HAP-1 (cell line): ENCODE measurements around the gene ARFGEF2.
"Not testable (repeated sequence)": the region's sequence is repeated elsewhere in the genome, so short reads cannot be mapped to it uniquely, and the experiment has no call there.

Source experiments
- DNase-seq, 2 experiments: peaks; one replicate each; pipeline ENCODE4 v3.0.0-alpha.2; 2016 to 2020; ENCODE audit warnings: low spot score in 2 of 2
- H3K27me3 ChIP-seq: fragments of 250-450 bp; sonication (Bioruptor Pico); 2 replicates; pipeline ENCODE4 v1.5.1; 2020; ENCODE audit warnings: low read depth, mild to moderate bottlenecking, moderate library complexity
- H3K36me3 ChIP-seq: fragments of 250-450 bp; sonication (Bioruptor Pico); replicated peaks from 2 replicates; pipeline ENCODE4 v1.5.1; 2020; ENCODE audit warnings: mild to moderate bottlenecking
- H3K4me1 ChIP-seq: fragments of 250-450 bp; sonication (Bioruptor Pico); 2 replicates; pipeline ENCODE4 v1.5.1; 2020; ENCODE audit warnings: mild to moderate bottlenecking
- H3K4me3 ChIP-seq: fragments of 250-450 bp; sonication (Bioruptor Pico); 2 replicates; pipeline ENCODE4 v1.5.1; 2020; ENCODE audit warnings: mild to moderate bottlenecking, moderate library complexity
- H3K9me3 ChIP-seq: fragments of 250-450 bp; sonication (Bioruptor Pico); 2 replicates; pipeline ENCODE4 v1.5.1; 2020; ENCODE audit warnings: mild to moderate bottlenecking, moderate library complexity
- in situ Hi-C: fragments of 300-500 bp; cut with MboI; formaldehyde crosslinking; loops from 3 replicates; pipeline ENCODE4 v1.14.3; 2020; ENCODE audit warnings: low sequenced_read_pairs, inconsistent platforms, mixed read lengths

Gene ARFGEF2

GRCh38 chr20:49037962-49038387 is 116.5 kb downstream of the ARFGEF2 start:
- no peak for DNase-seq
- H3K36me3 ChIP-seq = peaks cover 7% of the 10 kb centered on the region
- in situ Hi-C loops = no loop called here
- H3K27me3 ChIP-seq = no peaks in the 10 kb centered on the region
- no peak overlapping the region for H3K4me3 ChIP-seq
- H3K9me3 ChIP-seq = no peaks in the 10 kb centered on the region
- H3K4me1 ChIP-seq = peaks cover 12% of the 10 kb centered on the region

- H3K36me3 ChIP-seq = no peaks in the 10 kb centered on the region; the same call in 1 of the 2 replicates
- H3K4me3 ChIP-seq = no peak overlapping the region
- in situ Hi-C loops = no loop called here
Observed at GRCh38 chr20:49039854-49040253, 118.3 kb downstream of the ARFGEF2 start.

GRCh38 chr20:49043000-49043399 is 121.5 kb downstream of the ARFGEF2 start:
- no peaks in the 10 kb centered on the region for H3K9me3 ChIP-seq
- no peak for DNase-seq
- peaks cover 12% of the 10 kb centered on the region for H3K36me3 ChIP-seq
- in situ Hi-C loops = no loop called here
- no peak overlapping the region for H3K4me3 ChIP-seq
- H3K4me1 ChIP-seq = no peaks in the 10 kb centered on the region
- H3K27me3 ChIP-seq = no peaks in the 10 kb centered on the region; the same call in 1 of the 2 replicates

More at GRCh38 chr20:49039854-49040253, 118.3 kb downstream of the ARFGEF2 start:
- Histone ChIP-seq H3K27me3 (no peaks in the 10 kb centered on the region), H3K4me1 (peaks cover 12% of the 10 kb centered on the region), H3K9me3 (no peaks in the 10 kb centered on the region)
- no peak for DNase-seq

DNA sequence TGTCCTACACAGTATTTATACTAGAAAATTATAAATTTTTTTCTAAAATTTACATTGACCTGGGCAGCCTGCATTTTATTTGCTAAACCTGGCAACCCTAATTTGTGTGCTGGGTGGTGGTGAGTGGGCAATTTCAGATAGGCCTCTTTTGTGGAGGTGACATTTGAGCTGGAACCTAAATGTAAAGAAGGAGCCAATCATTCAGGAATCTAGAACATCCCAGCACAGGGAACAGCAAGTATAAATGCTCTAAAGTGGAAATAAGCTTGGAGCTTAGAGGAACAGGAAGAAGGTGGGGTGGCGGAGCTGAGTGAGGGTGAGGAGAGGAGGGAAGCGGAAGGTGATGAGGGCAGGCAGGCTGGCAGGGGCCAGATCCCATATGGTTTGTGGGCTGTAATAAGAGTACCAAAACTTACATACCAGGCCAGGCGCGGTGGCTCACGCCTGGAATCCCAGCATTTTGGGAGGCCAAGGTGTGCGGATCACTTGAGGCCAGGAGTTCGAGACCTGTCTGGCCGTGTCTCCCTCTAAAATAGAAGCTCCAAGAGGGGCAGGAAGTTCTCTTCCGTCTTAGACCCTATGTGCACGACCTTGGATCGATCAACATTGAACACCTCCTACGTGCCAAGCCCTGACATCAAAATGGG is 124.1 kb downstream of the ARFGEF2 start:
- no peaks in the 10 kb centered on the region for H3K9me3 ChIP-seq
- peak overlapping the region; percentile 100 for H3K4me3 ChIP-seq
- in situ Hi-C loops = no loop called here
- peak in 1 of 2 experiments; percentile 23 for DNase-seq
- peaks cover 24% of the 10 kb centered on the region for H3K36me3 ChIP-seq
- no peaks in the 10 kb centered on the region; the same call in 1 of the 2 replicates for H3K27me3 ChIP-seq
- peaks cover 6% of the 10 kb centered on the region; the same call in 1 of the 2 replicates for H3K4me1 ChIP-seq

DNA sequence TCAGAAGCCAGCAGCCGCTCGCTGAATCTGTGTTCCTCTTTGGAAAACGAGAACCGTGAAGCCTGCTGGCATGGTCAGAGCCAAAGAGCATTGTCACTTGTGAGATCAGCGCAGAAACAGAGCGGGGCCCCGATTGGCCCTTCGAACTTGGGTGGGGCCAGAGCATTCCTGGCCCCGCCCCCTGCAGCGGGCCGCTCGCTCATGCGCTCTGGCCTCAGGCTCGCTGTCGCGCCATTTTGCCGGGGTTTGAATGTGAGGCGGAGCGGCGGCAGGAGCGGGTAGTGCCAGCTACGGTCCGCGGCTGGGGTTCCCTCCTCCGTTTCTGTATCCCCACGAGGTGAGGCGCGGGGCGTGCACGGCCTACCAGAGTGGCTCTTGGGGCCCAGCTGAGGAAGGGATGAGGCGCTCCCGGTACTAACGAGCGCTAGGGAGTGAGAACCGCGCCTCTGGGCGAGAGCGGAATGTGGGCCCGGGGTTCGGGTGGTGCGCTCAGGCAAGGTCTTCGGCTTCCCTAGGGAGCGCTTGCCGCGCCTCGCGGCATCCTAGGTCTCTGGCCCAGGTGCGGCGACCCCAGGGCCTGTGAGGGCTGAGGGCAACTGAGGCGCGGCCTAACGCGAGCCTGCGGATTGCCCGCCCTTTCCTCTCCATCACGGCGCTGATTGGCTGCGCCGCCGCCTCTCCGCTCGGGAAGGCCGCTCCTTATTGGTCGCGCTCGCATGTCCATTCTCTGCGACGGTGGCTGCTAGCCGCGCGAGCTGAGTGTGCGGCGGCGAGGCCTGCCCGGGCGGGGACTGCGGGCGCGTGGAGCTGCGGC is 124.8 kb downstream of the ARFGEF2 start, which contains the start of gene CSE1L:
Gene CSE1L, plus strand, starts transcription at position 226 of the 814 bp plus-strand sequence. CDS start 12,152 bp downstream, outside the sequence.
- Histone ChIP-seq H3K36me3 (peaks cover 31% of the 10 kb centered on the region), H3K27me3 (no peaks in the 10 kb centered on the region; the same call in 1 of the 2 replicates), H3K4me1 (peaks cover 6% of the 10 kb centered on the region; the same call in 1 of the 2 replicates), H3K9me3 (no peaks in the 10 kb centered on the region), H3K4me3 (peak within 1 kb of the TSS; percentile 100)
- DNase-seq = peak; percentile 91 to 95
- in situ Hi-C loops = no loop called here

- Histone ChIP-seq H3K9me3 (no peaks in the 10 kb centered on the region), H3K27me3 (no peaks in the 10 kb centered on the region), H3K36me3 (peaks cover 48% of the 10 kb centered on the region), H3K4me3 (no peak overlapping the region), H3K4me1 (peaks cover 23% of the 10 kb centered on the region)
- no peak for DNase-seq
- in situ Hi-C loops = no loop called here
Observed at GRCh38 chr20:49052334-49052733, 130.8 kb downstream of the ARFGEF2 start.

DNA sequence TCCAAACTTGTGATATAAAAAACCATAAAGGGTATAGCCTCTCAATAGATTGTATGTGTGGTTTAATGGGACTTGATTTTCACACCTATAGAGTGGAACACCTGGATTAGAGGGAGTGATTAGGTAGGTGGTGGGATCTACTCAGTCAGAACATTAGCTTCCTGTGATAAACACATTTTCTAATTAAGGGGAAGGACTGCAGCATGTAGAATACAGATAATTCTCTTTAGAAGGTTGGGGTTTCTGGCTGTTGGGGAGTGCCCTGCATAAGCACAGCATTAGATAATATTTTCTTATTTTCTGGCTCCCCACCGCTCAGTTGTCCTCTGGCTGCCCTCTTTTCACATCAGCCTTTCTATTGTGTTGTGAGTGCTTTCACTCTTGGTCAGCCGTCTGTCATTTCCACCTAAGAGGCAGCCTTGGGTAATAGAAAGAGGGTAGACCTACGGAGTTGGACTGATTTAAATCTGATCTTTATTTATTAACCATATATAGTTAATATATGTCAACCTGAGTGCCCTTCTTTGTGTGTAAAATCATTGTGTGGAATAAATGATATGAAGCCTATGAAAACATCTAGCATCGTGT is 132.6 kb downstream of the ARFGEF2 start:
- in situ Hi-C loops = no loop called here
- no peak overlapping the region for H3K4me3 ChIP-seq
- H3K27me3 ChIP-seq = no peaks in the 10 kb centered on the region
- no peak for DNase-seq
- no peaks in the 10 kb centered on the region for H3K9me3 ChIP-seq
- H3K36me3 ChIP-seq = peaks cover 55% of the 10 kb centered on the region
- peaks cover 18% of the 10 kb centered on the region for H3K4me1 ChIP-seq

GRCh38 chr20:49063279-49063678 is 141.8 kb downstream of the ARFGEF2 start:
- in situ Hi-C loops = no loop called here
- Histone ChIP-seq H3K4me3 (no peak overlapping the region), H3K9me3 (no peaks in the 10 kb centered on the region), H3K36me3 (peaks cover 76% of the 10 kb centered on the region), H3K27me3 (no peaks in the 10 kb centered on the region), H3K4me1 (peaks cover 4% of the 10 kb centered on the region)
- no peak for DNase-seq

GRCh38 chr20:49074521-49074920 is 153.0 kb downstream of the ARFGEF2 start:
- no peaks in the 10 kb centered on the region; the same call in 1 of the 2 replicates for H3K4me1 ChIP-seq
- peaks cover 93% of the 10 kb centered on the region for H3K36me3 ChIP-seq
- in situ Hi-C loops = no loop called here
- no peaks in the 10 kb centered on the region for H3K9me3 ChIP-seq
- DNase-seq = no peak
- H3K27me3 ChIP-seq = no peaks in the 10 kb centered on the region
- no peak overlapping the region for H3K4me3 ChIP-seq

GRCh38 chr20:49078310-49078709 is 156.8 kb downstream of the ARFGEF2 start:
- no peak for DNase-seq
- in situ Hi-C loops = no loop called here
- peaks cover 94% of the 10 kb centered on the region for H3K36me3 ChIP-seq

DNA sequence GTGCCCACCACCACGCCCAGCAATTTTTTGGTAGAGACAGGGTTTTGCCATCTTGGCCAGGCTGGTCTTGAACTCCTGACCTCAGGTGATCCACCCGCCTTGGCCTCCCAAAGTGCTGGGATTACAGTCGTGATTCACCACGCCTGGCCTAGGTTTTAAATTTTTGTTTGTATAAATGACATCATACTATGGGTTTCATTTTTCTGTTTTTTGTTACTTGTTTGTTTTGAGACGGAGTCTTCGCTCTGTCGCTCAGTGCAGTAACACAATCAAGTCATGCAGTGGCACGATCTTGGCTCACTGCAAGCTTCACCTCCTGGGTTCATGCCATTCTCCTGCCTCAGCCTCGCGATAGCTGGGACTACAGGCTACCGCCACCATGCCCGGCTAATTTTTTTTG is 160.8 kb downstream of the ARFGEF2 start:
- peaks cover 94% of the 10 kb centered on the region for H3K36me3 ChIP-seq
- H3K4me3 ChIP-seq, H3K4me1 ChIP-seq, in situ Hi-C loops, DNase-seq, H3K9me3 ChIP-seq, H3K27me3 ChIP-seq: not testable (repeated sequence)

More at GRCh38 chr20:49078310-49078709, 156.8 kb downstream of the ARFGEF2 start:
- no peak overlapping the region for H3K4me3 ChIP-seq
- H3K9me3 ChIP-seq = no peaks in the 10 kb centered on the region
- no peaks in the 10 kb centered on the region for H3K27me3 ChIP-seq
- H3K4me1 ChIP-seq = no peaks in the 10 kb centered on the region
